GM06990 (cell line): Measurements from ENCODE around the gene DENND2A.

Experiments used
- DNase-seq: peaks from one replicate; pipeline ENCODE4 v3.0.0-alpha.2; 2011; ENCODE audit not compliant: insufficient read length; ENCODE audit errors: extremely low read depth
- H3K27me3 ChIP-seq: replicated peaks from 2 replicates; pipeline ENCODE4 v1.6.0; 2011; ENCODE audit warnings: low read length; ENCODE audit not compliant: control insufficient read depth, insufficient read depth
- H3K36me3 ChIP-seq: 2 replicates; pipeline ENCODE4 v1.5.1; 2011; ENCODE audit warnings: low read length; ENCODE audit not compliant: control insufficient read depth, insufficient read depth
- H3K4me3 ChIP-seq: replicated peaks from 2 replicates; pipeline ENCODE4 v1.5.1; 2011; ENCODE audit warnings: low read depth, mild to moderate bottlenecking, control low read depth, low read length
- TF ChIP-seq, protein P1 (sequence below): IDR thresholded peaks from 2 replicates; pipeline ENCODE4 v1.5.1; 2011; ENCODE audit warnings: low read length, control low read depth, mild to moderate bottlenecking, inconsistent platforms; ENCODE audit not compliant: insufficient read depth, poor library complexity, severe bottlenecking

Gene DENND2A

DNA sequence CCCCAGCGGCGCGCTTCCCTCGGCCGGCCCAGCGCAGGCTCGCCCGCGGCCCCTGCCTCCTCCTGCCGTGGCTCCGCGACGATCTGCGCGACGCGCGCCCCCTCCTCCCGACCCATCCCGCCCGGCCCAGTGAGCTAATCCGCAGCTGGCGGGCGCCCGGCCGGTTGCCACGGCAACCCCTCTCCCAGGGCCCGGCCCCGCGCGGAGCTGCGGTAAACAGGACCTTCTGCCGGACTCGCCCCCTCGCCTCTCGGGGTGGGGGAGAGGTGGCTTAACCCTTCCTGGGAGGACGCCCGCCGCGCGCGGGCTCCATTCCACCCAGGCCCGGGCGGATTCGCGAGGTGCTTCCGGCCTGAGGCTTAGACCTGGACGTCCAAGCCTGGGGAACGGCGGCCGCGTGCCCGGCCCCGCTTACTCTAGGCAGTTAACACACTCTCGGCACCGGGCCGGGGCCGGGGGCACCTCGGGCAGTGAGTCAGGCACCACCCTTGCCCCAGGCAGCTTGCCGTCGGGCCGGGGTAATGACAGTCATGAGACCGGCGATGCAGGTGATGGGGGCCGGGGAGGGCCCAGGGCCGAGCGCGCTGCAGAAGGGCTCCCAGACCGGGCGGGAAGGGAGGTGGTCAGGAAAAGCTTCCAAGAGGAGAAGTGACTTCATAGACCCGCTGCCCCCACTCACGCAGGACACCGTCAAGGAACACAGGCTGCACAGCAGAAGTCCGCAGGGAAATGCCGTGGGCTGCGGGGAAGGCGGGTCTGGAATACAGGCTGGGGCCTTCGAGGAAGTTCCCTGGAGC is at the start of gene DENND2A:
TSS of gene DENND2A (minus strand) at position 87 of the 797 bp plus-strand sequence. CDS start 38,416 bp downstream, outside the sequence.
- peaks cover 5% of the 10 kb centered on the region for H3K27me3 ChIP-seq
- H3K4me3 ChIP-seq = no peak within 1 kb of the TSS
- TF ChIP-seq, protein P1, sequence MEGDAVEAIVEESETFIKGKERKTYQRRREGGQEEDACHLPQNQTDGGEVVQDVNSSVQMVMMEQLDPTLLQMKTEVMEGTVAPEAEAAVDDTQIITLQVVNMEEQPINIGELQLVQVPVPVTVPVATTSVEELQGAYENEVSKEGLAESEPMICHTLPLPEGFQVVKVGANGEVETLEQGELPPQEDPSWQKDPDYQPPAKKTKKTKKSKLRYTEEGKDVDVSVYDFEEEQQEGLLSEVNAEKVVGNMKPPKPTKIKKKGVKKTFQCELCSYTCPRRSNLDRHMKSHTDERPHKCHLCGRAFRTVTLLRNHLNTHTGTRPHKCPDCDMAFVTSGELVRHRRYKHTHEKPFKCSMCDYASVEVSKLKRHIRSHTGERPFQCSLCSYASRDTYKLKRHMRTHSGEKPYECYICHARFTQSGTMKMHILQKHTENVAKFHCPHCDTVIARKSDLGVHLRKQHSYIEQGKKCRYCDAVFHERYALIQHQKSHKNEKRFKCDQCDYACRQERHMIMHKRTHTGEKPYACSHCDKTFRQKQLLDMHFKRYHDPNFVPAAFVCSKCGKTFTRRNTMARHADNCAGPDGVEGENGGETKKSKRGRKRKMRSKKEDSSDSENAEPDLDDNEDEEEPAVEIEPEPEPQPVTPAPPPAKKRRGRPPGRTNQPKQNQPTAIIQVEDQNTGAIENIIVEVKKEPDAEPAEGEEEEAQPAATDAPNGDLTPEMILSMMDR = no peak
- DNase-seq = peak; percentile 36
- no peaks in the 10 kb centered on the region for H3K36me3 ChIP-seq

- H3K27me3 ChIP-seq = no peaks in the 10 kb centered on the region
- DNase-seq = no peak
- H3K36me3 ChIP-seq = peaks cover 4% of the 10 kb centered on the region
- no peak overlapping the region for H3K4me3 ChIP-seq
- TF ChIP-seq, protein P1 = no peak
Observed at GRCh38 chr7:140689199-140690152, 48.9 kb upstream of the DENND2A start.

DNA sequence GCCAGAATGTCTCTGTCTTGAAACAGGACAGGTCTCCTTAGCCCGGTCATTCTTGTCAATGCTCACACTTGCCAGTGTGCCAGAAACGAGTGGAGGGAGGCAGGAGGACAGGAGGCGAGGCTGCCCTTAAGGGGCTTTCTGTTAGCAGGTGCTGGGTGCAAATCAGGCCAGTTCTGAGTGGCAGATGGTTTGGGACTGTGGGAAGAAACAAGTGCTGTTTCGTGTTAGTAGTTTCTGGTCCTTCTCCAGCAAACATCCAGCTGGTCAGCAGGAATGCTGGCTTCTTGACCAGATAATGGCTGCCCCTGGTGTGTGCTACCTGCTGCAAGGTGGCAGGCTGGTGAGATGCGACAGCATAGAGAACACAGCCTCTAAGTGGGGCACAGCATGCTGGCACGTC is 47.7 kb upstream of the DENND2A start:
- H3K4me3 ChIP-seq = no peak overlapping the region
- no peak for DNase-seq

DNA sequence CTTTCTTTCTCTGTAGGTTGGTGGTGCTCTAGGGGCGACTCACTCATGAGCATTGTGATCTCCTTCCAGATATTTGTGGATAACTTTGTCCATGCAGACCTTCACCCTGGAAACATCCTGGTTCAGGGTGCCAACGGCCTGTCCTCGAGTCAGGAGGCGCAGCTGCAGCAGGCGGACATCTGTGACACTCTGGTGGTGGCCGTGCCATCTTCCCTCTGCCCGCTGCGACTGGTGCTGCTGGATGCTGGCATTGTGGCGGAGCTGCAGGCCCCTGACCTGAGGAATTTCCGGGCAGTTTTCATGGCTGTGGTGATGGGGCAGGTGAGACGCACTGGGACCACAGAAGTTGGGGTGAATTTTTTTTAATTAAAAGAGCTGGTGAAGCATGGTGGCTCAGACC is 46.3 kb upstream of the DENND2A start:
- H3K4me3 ChIP-seq = no peak overlapping the region
- no peak for DNase-seq
- TF ChIP-seq, protein P1 = no peak
- H3K36me3 ChIP-seq = peaks cover 5% of the 10 kb centered on the region
- H3K27me3 ChIP-seq = no peaks in the 10 kb centered on the region

More for the DNA sequence above, 47.7 kb upstream of the DENND2A start:
- Histone ChIP-seq H3K27me3 (no peaks in the 10 kb centered on the region), H3K36me3 (peaks cover 5% of the 10 kb centered on the region)
- TF ChIP-seq, protein P1 = no peak

GRCh38 chr7:140685407-140686087 is 44.9 kb upstream of the DENND2A start:
- TF ChIP-seq, protein P1 = no peak
- Histone ChIP-seq H3K36me3 (peaks cover 7% of the 10 kb centered on the region), H3K4me3 (no peak overlapping the region), H3K27me3 (no peaks in the 10 kb centered on the region)
- no peak for DNase-seq
